Sigmoid colon (tissue), 7 donors: Measurements from ENCODE around the gene SH3PXD2B. TPM values are rescaled to one million over a fixed set of nuclear protein-coding genes. Genes with fewer than 3 reads are reported as not detected.

Source experiments
- DNase-seq: peaks from one replicate; pipeline ENCODE4 v3.0.0-alpha.2; 2019
- H3K27ac ChIP-seq, 4 donors: fragments of 200-600 bp; sonication (generic); one replicate each; pipeline ENCODE4 v1.5.1; 2016 to 2019; ENCODE audit warnings: mild to moderate bottlenecking in 1 of 4
- H3K27me3 ChIP-seq, 3 donors: fragments of 200-600 bp; sonication (generic); one replicate each; pipeline ENCODE4 v1.5.1; 2019; ENCODE audit warnings: mild to moderate bottlenecking in 1 of 3
- H3K36me3 ChIP-seq, 4 donors: fragments of 200-600 bp; sonication (generic); one replicate each; pipeline ENCODE4 v1.5.1; 2016 to 2019
- H3K4me1 ChIP-seq, 4 donors: fragments of 200-600 bp; sonication (generic); one replicate each; pipeline ENCODE4 v1.5.1; 2017 to 2019
- H3K4me3 ChIP-seq, 4 donors: fragments of 200-600 bp; sonication (generic); one replicate each; pipeline ENCODE4 v1.5.1; 2017 to 2019; ENCODE audit warnings: mild to moderate bottlenecking in 2 of 4, moderate library complexity in 1 of 4
- H3K9me3 ChIP-seq, 4 donors: fragments of 200-600 bp in 3 of 4; sonication (generic) in 3 of 4; one replicate each; pipeline versions ENCODE4 v1.5.1 to v1.6.1; 2013 to 2019
- EP300 ChIP-seq, 4 donors: sonication (generic); formaldehyde crosslinking; IDR thresholded peaks; one replicate each; pipeline ENCODE4 v1.6.1; 2017; ENCODE audit warnings: antibody characterized with exemption in 4 of 4
- POLR2A ChIP-seq, 2 donors: fragments of 450-650 bp; IDR thresholded peaks; one replicate each; pipeline ENCODE4 v1.6.1; 2016; ENCODE audit warnings: antibody characterized with exemption in 2 of 2, mild to moderate bottlenecking in 2 of 2, moderate library complexity in 2 of 2
- POLR2AphosphoS5 ChIP-seq, 4 donors: sonication (generic); formaldehyde crosslinking; IDR thresholded peaks; one replicate each; pipeline ENCODE4 v1.6.1; 2017; ENCODE audit warnings: antibody characterized with exemption in 4 of 4
- WGBS, 2 donors: extraction: QIAGEN DNeasy Blood & Tissue Kit; methylation state at CpG; one replicate each; pipeline ENCODE4 v1.1.7; 2013; 5-methylcytosine and 5-hydroxymethylcytosine counted together
- intact Hi-C: fragments of 100-400 bp; cut with DNase I; formaldehyde crosslinking; loops from one replicate; pipeline ENCODE4 v1.15.1; 2023
- polyA plus RNA-seq, 3 donors: library from polyadenylated mRNA; stranded (reverse); fragments of 200-250 nt; gene quantifications; one replicate each; pipeline ENCODE4 v1.2.3, GENCODE V29; 2013
- total RNA-seq, 4 donors: library from RNA; depleted of rRNA; stranded (reverse); fragments of >200 nt; gene quantifications; one replicate each; pipeline ENCODE4 v1.1.0, GENCODE V29; 2016
- TF ChIP-seq, protein P1 (sequence below), 4 experiments: fragments of 450-650 bp in 3 of 4; fragments of 200-600 bp in 1 of 4; IDR thresholded peaks; one replicate each; pipeline ENCODE4 v1.5.1; 2016 to 2019; ENCODE audit warnings: antibody characterized with exemption in 4 of 4, mild to moderate bottlenecking in 3 of 4, moderate library complexity in 2 of 4
- donor health status: healthy with polysubstance abuse.
- donor health status: Bipolar disorder and iron deficiency.
- donor health status: healthy.

SH3PXD2B gene
- total and polyA plus RNA-seq, 7 donors = 3.6 to 45.7 (median 19.3) TPM

DNA sequence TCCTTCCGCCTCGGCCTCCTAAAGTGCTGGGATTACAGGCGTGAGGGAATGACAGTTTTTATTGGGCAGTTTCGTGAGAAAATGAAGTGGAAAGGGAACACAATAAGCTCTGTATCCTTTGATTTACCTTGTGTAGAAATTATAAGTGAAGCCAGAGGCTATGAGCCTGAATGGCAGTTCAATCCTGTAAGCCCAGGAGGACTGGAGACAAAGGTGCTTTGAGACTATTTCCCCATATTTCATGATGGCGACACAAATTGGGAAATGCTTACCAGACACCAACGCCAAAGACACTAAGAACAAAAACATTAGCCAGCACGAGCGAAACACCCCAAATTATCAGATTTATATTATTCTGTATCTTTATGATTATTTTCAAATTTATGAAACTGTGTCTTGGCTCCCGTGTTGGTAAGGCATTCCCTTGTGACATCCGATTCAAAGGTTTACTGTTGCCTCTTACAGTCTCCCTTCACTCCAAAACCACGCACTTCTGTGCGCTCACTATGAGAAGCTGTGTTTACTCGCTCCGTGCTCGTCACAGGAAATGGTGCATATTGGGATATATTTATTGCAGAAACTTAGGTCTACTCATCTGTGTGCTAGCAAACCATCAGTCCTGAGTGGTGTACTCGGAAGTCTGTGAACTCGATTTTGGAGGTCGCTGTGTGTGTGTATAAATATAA lies 73.9 kb downstream of the SH3PXD2B start:
- Histone ChIP-seq H3K4me1 (peaks cover 0 to 19% (median 14%) of the 10 kb centered on the region in 4 donors), H3K27ac (peak overlapping the region; percentile 35 to 79 (median 74)), H3K36me3 (peaks cover 0 to 32% (median 8%) of the 10 kb centered on the region in 4 donors), H3K9me3 (no peaks in the 10 kb centered on the region), H3K4me3 (no peak overlapping the region), H3K27me3 (no peaks in the 10 kb centered on the region)
- intact Hi-C loops = loop anchor here (2.0 kb wide), 1 partner anchor 72 kb away; no protein-coding TSS in a partner anchor
- 79 to 87% methylated on average over 18 of the region's 18 CpGs for WGBS, 2 donors
- TF ChIP-seq POLR2A (IDR thresholded peaks at IDR 0.05) (no peak), POLR2AphosphoS5 (IDR thresholded peaks at IDR 0.05) (no peak), EP300 (IDR thresholded peaks at IDR 0.05) (no peak)
- TF ChIP-seq, protein P1, sequence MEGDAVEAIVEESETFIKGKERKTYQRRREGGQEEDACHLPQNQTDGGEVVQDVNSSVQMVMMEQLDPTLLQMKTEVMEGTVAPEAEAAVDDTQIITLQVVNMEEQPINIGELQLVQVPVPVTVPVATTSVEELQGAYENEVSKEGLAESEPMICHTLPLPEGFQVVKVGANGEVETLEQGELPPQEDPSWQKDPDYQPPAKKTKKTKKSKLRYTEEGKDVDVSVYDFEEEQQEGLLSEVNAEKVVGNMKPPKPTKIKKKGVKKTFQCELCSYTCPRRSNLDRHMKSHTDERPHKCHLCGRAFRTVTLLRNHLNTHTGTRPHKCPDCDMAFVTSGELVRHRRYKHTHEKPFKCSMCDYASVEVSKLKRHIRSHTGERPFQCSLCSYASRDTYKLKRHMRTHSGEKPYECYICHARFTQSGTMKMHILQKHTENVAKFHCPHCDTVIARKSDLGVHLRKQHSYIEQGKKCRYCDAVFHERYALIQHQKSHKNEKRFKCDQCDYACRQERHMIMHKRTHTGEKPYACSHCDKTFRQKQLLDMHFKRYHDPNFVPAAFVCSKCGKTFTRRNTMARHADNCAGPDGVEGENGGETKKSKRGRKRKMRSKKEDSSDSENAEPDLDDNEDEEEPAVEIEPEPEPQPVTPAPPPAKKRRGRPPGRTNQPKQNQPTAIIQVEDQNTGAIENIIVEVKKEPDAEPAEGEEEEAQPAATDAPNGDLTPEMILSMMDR (IDR thresholded peaks at IDR 0.05) = no peak
- DNase-seq = no peak

DNA sequence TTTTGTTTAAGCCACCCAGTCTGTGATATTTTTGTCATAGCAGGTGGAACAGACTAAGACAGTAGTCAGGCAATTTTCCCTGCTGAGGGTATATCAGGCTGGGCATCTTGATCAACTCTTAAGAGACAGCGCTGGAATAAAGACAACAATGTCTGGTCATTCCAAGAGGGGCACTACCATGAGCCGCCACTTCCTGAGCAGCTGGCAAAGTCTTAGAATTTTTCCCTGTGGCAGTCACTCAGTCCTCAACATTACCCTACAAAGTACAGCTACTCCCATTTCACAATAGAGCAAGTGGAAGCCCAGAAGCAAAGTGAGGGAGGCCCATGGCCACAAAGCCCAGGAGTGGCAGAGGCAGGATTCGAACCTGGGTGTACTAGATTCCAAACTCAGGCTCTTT lies 74.8 kb downstream of the SH3PXD2B start:
- Histone ChIP-seq H3K9me3 (no peaks in the 10 kb centered on the region), H3K4me3 (no peak overlapping the region), H3K27me3 (no peaks in the 10 kb centered on the region), H3K27ac (no peak overlapping the region), H3K36me3 (peaks cover 0 to 35% (median 8%) of the 10 kb centered on the region in 4 donors), H3K4me1 (peaks cover 0 to 17% (median 12%) of the 10 kb centered on the region in 4 donors)
- no peak for DNase-seq
- intact Hi-C loops = no loop called here
- TF ChIP-seq, protein P1 (IDR thresholded peaks at IDR 0.05) = no peak
- WGBS, 2 donors = 74 to 93% methylated on average over 3 of the region's 3 CpGs

DNA sequence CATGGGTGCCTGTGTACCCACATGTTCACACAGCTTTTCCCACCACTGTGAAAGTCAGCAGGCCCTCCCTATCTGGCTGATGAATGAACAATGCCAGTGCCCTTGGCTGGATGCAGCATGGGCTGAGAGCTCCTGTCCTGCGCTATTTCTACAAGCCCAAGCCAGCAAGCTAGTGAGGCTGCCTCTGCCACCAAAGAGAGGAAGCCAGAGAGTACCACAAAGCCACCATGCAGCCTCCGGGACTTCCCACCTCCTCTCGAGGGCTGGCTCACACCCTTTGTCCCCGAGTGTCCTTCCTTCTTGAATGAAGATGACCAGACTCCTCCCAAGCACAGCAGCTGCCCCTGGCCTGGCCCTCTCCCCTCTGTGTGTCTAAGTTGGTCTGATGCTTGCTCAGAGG lies 76.5 kb downstream of the SH3PXD2B start:
- WGBS, 2 donors = 65 to 85% methylated on average over 4 of the region's 4 CpGs
- Histone ChIP-seq H3K27me3 (no peaks in the 10 kb centered on the region), H3K4me3 (no peak overlapping the region), H3K4me1 (peaks cover 0 to 17% (median 12%) of the 10 kb centered on the region in 4 donors), H3K27ac (no peak overlapping the region), H3K9me3 (no peaks in the 10 kb centered on the region), H3K36me3 (peaks cover 0 to 46% (median 13%) of the 10 kb centered on the region in 4 donors)
- no peak for DNase-seq
- intact Hi-C loops = no loop called here
- TF ChIP-seq EP300 (IDR thresholded peaks at IDR 0.05) = no peak
- TF ChIP-seq POLR2A (IDR thresholded peaks at IDR 0.05) = no peak
- TF ChIP-seq, protein P1 (IDR thresholded peaks at IDR 0.05) = no peak
- TF ChIP-seq POLR2AphosphoS5 (IDR thresholded peaks at IDR 0.05) = no peak

DNA sequence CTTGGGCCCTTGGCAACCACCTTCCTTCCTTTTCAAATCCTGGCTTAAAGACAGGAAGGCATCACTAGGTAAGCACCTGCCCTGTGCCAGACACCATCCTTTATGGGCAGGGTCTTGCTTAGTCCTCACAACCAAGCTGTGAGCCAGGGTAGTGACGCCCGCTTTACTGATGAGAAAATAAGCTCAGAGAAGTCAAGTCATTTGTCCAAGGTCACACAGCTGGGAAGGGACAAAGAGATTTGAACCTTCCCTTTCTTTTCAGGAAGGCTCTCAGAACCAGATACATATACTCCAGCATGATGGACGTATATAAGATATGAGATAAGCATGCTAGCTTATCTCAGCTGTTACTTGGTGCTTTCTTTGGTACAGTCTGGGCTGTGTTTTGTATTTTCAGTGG lies 76.9 kb downstream of the SH3PXD2B start:
- H3K4me1 ChIP-seq = peaks cover 0 to 17% (median 12%) of the 10 kb centered on the region in 4 donors
- intact Hi-C loops = no loop called here
- H3K9me3 ChIP-seq = no peaks in the 10 kb centered on the region
- no peaks in the 10 kb centered on the region for H3K27me3 ChIP-seq
- TF ChIP-seq EP300 (IDR thresholded peaks at IDR 0.05) = no peak
- no peak for TF ChIP-seq POLR2A (IDR thresholded peaks at IDR 0.05)
- TF ChIP-seq, protein P1 (IDR thresholded peaks at IDR 0.05) = no peak
- no peak for TF ChIP-seq POLR2AphosphoS5 (IDR thresholded peaks at IDR 0.05)
- H3K27ac ChIP-seq = no peak overlapping the region
- no peak for DNase-seq
- no peak overlapping the region for H3K4me3 ChIP-seq
- peaks cover 0 to 49% (median 16%) of the 10 kb centered on the region in 4 donors for H3K36me3 ChIP-seq
- WGBS, 2 donors = 95 to 97% methylated on average over 3 of the region's 3 CpGs
